Fibroblast of lung (primary cell): ENCODE results near the gene BACH1. TPM values are rescaled to one million over a fixed set of nuclear protein-coding genes. Genes with fewer than 3 reads are reported as not detected.

ENCODE experiments used
- DNase-seq, 2 donors: peaks; one replicate each; pipeline versions ENCODE4 v3.0.0 to v3.0.0-alpha.2; 2010; ENCODE audit warnings: low read depth in 2 of 2
- H2AFZ ChIP-seq: 2 replicates; pipeline ENCODE4 v1.5.1; 2012; ENCODE audit warnings: low read length, control low read depth, inconsistent platforms
- H3K27ac ChIP-seq: 2 replicates; pipeline ENCODE4 v1.5.1; 2011; ENCODE audit warnings: low read length, control low read depth; ENCODE audit not compliant: insufficient read depth
- H3K27me3 ChIP-seq: 2 replicates; pipeline ENCODE4 v1.5.1; 2011; ENCODE audit warnings: mild to moderate bottlenecking, low read length; ENCODE audit not compliant: control insufficient read depth, insufficient read depth
- H3K36me3 ChIP-seq: 2 replicates; pipeline ENCODE4 v1.5.1; 2011; ENCODE audit warnings: low read length; ENCODE audit not compliant: control insufficient read depth, insufficient read depth
- H3K4me1 ChIP-seq: 2 replicates; pipeline ENCODE4 v1.5.1; 2011; ENCODE audit warnings: low read length; ENCODE audit not compliant: control insufficient read depth, insufficient read depth; ENCODE audit errors: extremely low read depth
- H3K4me2 ChIP-seq: 2 replicates; pipeline ENCODE4 v1.5.1; 2011; ENCODE audit warnings: low read length, control low read depth; ENCODE audit not compliant: insufficient read depth; ENCODE audit errors: extremely low read depth
- H3K4me3 ChIP-seq, 4 experiments: fragments of 200-600 bp in 1 of 4; sonication (generic) in 1 of 4; replicated peaks in 1 of 4; 2 replicates each; pipeline ENCODE4 v1.5.1; 2011 to 2016; ENCODE audit warnings: low read length in 4 of 4, low read depth in 3 of 4, mild to moderate bottlenecking in 3 of 4, control low read depth in 2 of 4, inconsistent platforms in 1 of 4, mixed read lengths in 1 of 4; ENCODE audit not compliant: insufficient read depth in 1 of 4; ENCODE audit errors: control extremely low read depth in 1 of 4
- H3K79me2 ChIP-seq: 2 replicates; pipeline ENCODE4 v1.5.1; 2012; ENCODE audit warnings: mild to moderate bottlenecking, low read length, inconsistent platforms; ENCODE audit not compliant: control insufficient read depth, insufficient read depth
- H3K9ac ChIP-seq: 2 replicates; pipeline ENCODE4 v1.5.1; 2011; ENCODE audit warnings: mild to moderate bottlenecking, low read length, control low read depth; ENCODE audit not compliant: insufficient read depth
- H3K9me3 ChIP-seq: 2 replicates; pipeline ENCODE4 v1.5.1; 2012; ENCODE audit warnings: low read depth, low read length; ENCODE audit not compliant: control insufficient read depth, insufficient read depth
- H4K20me1 ChIP-seq: 2 replicates; pipeline ENCODE4 v1.5.1; 2011; ENCODE audit warnings: low read length; ENCODE audit not compliant: control insufficient read depth, insufficient read depth; ENCODE audit errors: extremely low read depth
- CTCF ChIP-seq, 2 donors: IDR thresholded peaks in 1 of 2; conservative IDR thresholded peaks in 1 of 2; 1 replicate in 1 of 2; 2 replicates in 1 of 2; pipeline ENCODE4 v1.5.1; 2011 to 2012; ENCODE audit warnings: low read length in 2 of 2, control low read depth in 1 of 2, inconsistent platforms in 1 of 2, low read depth in 1 of 2, mild to moderate bottlenecking in 1 of 2
- EZH2 ChIP-seq: IDR thresholded peaks from 2 replicates; pipeline ENCODE4 v1.5.1; 2012; ENCODE audit warnings: low read length, control low read depth, mild to moderate bottlenecking; ENCODE audit errors: missing control alignments
- polyA plus RNA-seq, 2 donors: library from polyadenylated mRNA; depleted of rRNA in 1 of 2; stranded (reverse) in 1 of 2; unstranded in 1 of 2; fragments of >200 nt; gene quantifications; 2 replicates each; pipeline ENCODE4 v1.2.1, GENCODE V29; 2011 to 2012; ENCODE audit warnings: missing spikeins in 1 of 2
- total RNA-seq: library from RNA; depleted of rRNA; stranded (reverse); fragments of >200 nt; gene quantifications from 2 replicates; pipeline ENCODE4 v1.2.1, GENCODE V29; 2014

The BACH1 gene
- total and polyA plus RNA-seq, 2 donors (not counting 1 experiment from before 2014, with no cell fraction given), result 38.2 to 127 TPM

- H4K20me1 ChIP-seq, result no peaks in the 10 kb centered on the region
- peaks cover 5% of the 10 kb centered on the region for H3K36me3 ChIP-seq
These were observed 30.7 kb downstream of the BACH1 start for GRCh38 chr21:29329406-29329805.

GRCh38 chr21:29330797-29331196 is 32.1 kb downstream of the BACH1 start:
- Histone ChIP-seq H3K27me3 (no peaks in the 10 kb centered on the region), H3K27ac (no peak overlapping the region), H3K4me3 (no peak overlapping the region), H3K79me2 (peaks cover 83% of the 10 kb centered on the region), H3K4me1 (peaks cover 23% of the 10 kb centered on the region), H3K4me2 (no peak overlapping the region), H2AFZ (no peak overlapping the region), H4K20me1 (no peaks in the 10 kb centered on the region), H3K9me3 (no peaks in the 10 kb centered on the region), H3K9ac (no peak overlapping the region), H3K36me3 (peaks cover 5% of the 10 kb centered on the region)
- no peak for TF ChIP-seq EZH2
- TF ChIP-seq CTCF (conservative IDR thresholded peaks at IDR 0.05 in 1 of 2, IDR thresholded peaks at IDR 0.05 in 1 of 2; ENCODE audit: low read depth in 1 of 2, low read length in 2 of 2), result no peak
- no peak for DNase-seq

More at GRCh38 chr21:29329406-29329805, 30.7 kb downstream of the BACH1 start:
- peak in 1 of 2 donors; percentile 64 for DNase-seq
- no peak overlapping the region for H3K4me2 ChIP-seq
- H3K27ac ChIP-seq, result no peak overlapping the region
- peaks cover 10% of the 10 kb centered on the region for H3K4me1 ChIP-seq
- TF ChIP-seq CTCF (conservative IDR thresholded peaks at IDR 0.05 in 1 of 2, IDR thresholded peaks at IDR 0.05 in 1 of 2; ENCODE audit: low read depth in 1 of 2, low read length in 2 of 2) (no peak), EZH2 (no peak)
- H2AFZ ChIP-seq, result no peak overlapping the region
- H3K9me3 ChIP-seq, result no peaks in the 10 kb centered on the region
- H3K9ac ChIP-seq, result no peak overlapping the region
- no peak overlapping the region for H3K4me3 ChIP-seq
- H3K27me3 ChIP-seq, result no peaks in the 10 kb centered on the region
- peaks cover 81% of the 10 kb centered on the region for H3K79me2 ChIP-seq

GRCh38 chr21:29332461-29333362 is 34.0 kb downstream of the BACH1 start:
- peaks cover 2% of the 10 kb centered on the region for H3K36me3 ChIP-seq

More at GRCh38 chr21:29332461-29333362, 34.0 kb downstream of the BACH1 start:
- no peaks in the 10 kb centered on the region for H3K27me3 ChIP-seq
- no peaks in the 10 kb centered on the region for H4K20me1 ChIP-seq
- DNase-seq, result peak; percentile 71 to 83
- no peak overlapping the region for H3K4me3 ChIP-seq
- H3K79me2 ChIP-seq, result peaks cover 81% of the 10 kb centered on the region
- H3K9ac ChIP-seq, result no peak overlapping the region
- H3K9me3 ChIP-seq, result no peaks in the 10 kb centered on the region
- H2AFZ ChIP-seq, result no peak overlapping the region
- H3K4me1 ChIP-seq, result peaks cover 29% of the 10 kb centered on the region
- TF ChIP-seq CTCF (conservative IDR thresholded peaks at IDR 0.05 in 1 of 2, IDR thresholded peaks at IDR 0.05 in 1 of 2; ENCODE audit: low read depth in 1 of 2, low read length in 2 of 2), result no peak
- no peak for TF ChIP-seq EZH2
- H3K27ac ChIP-seq, result peak overlapping the region; percentile 36
- H3K4me2 ChIP-seq, result peak overlapping the region; percentile 58
